GM18505 (cell line): ENCODE results near the gene CACNB2.

Experiments used
- ATAC-seq: cut with Tn5 transposase; IDR thresholded peaks from one replicate; pipeline ENCODE4 v1.9.1; 2021; ENCODE audit not compliant: unreplicated experiment
- POLR2A ChIP-seq: IDR thresholded peaks from 4 replicates; pipeline ENCODE4 v1.6.1; 2011; ENCODE audit warnings: borderline replicate concordance; ENCODE audit not compliant: insufficient read depth, insufficient read length; ENCODE audit errors: extremely low read depth

Gene CACNB2

DNA sequence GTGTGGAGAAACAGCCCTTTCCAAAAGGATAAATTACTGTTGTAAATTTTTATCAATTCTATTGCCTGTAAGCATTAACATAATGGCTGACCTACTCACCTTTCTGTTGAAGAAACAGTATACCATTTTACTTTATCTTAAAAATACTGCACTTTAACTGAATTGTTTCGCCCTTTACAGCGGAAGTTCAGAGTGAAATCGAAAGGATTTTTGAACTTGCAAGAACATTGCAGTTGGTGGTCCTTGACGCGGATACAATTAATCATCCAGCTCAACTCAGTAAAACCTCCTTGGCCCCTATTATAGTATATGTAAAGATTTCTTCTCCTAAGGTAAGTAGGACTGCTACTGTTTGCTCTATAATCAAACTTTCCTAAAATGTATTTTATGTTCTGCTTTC, 393.7 kb downstream of the CACNB2 start:
- no peak for TF ChIP-seq POLR2A
- no peak for ATAC-seq

GRCh38 chr10:18539335-18539734, 399.1 kb downstream of the CACNB2 start:
- no peak for ATAC-seq
- no peak for TF ChIP-seq POLR2A

GRCh38 chr10:18540195-18540594, 400.0 kb downstream of the CACNB2 start:
- TF ChIP-seq POLR2A = no peak
- no peak for ATAC-seq

DNA sequence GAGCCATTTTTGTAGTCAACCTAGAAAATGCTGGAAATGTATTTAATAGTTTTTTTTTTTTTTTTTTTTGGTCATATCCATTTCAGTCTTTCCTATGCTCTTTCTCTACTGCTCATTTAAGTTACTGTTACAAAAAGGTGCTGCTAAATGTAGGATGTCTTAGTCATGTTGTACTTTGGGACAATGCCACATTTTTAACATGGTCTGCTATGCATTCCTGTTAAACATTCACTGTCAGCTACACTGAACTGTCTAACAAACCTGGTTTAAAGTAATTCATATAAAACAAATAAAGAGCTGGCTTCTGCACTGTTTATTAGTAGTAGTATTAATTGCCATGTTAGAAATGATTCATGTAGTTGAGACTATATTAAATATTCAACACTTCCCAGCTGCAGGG, 402.6 kb downstream of the CACNB2 start:
- ATAC-seq = no peak
- no peak for TF ChIP-seq POLR2A

GRCh38 chr10:18545621-18546305, 405.5 kb downstream of the CACNB2 start:
- no peak for ATAC-seq
- no peak for TF ChIP-seq POLR2A

DNA sequence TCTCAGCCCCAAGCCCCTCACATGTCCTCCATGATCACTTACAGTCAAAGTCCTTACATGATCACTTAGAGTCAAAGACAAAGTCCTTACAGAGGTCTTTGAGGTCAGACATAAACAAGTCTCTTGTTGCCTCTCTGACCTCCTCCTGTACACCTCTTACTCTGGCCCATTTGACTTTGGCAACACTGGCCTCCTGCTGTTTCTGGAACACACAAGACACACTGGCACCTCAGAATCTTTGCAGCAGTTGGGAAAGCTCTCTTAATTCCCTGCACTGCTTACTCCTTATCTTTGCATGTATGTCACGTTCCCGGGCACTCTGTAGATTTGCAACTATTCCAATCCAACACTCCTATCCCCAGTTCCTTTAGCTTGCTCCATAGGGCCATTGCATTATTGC, 408.9 kb downstream of the CACNB2 start:
- ATAC-seq = no peak
- no peak for TF ChIP-seq POLR2A

DNA sequence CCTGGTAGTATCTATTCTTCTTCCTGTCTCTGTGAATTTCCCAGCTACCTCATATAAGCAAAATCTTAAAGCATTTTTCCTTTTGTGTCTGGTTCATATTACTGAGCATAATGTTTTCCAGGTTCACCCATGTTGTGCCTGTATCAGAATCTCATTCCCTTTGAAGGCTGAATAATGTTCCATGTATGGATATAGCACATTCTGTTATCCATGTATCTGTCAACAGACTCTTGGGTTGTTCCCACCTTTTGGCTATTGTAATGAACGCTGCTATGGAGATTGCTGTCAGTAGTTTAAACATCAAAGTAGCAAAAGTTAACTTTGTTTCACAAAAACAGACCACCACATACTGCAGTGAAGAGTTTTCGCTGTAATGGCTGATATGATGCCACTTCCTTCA, 411.2 kb downstream of the CACNB2 start:
- no peak for ATAC-seq
- TF ChIP-seq POLR2A = no peak

GRCh38 chr10:18554479-18554878, 414.3 kb downstream of the CACNB2 start:
- ATAC-seq = no peak
- TF ChIP-seq POLR2A = no peak

- no peak for ATAC-seq
- no peak for TF ChIP-seq POLR2A
These were observed 416.4 kb downstream of the CACNB2 start for GRCh38 chr10:18556522-18557147.

GRCh38 chr10:18557960-18558359, 417.7 kb downstream of the CACNB2 start:
- ATAC-seq = no peak
- TF ChIP-seq POLR2A = no peak

- no peak for TF ChIP-seq POLR2A
- ATAC-seq = no peak
These were observed 421.8 kb downstream of the CACNB2 start for GRCh38 chr10:18561861-18562551.

DNA sequence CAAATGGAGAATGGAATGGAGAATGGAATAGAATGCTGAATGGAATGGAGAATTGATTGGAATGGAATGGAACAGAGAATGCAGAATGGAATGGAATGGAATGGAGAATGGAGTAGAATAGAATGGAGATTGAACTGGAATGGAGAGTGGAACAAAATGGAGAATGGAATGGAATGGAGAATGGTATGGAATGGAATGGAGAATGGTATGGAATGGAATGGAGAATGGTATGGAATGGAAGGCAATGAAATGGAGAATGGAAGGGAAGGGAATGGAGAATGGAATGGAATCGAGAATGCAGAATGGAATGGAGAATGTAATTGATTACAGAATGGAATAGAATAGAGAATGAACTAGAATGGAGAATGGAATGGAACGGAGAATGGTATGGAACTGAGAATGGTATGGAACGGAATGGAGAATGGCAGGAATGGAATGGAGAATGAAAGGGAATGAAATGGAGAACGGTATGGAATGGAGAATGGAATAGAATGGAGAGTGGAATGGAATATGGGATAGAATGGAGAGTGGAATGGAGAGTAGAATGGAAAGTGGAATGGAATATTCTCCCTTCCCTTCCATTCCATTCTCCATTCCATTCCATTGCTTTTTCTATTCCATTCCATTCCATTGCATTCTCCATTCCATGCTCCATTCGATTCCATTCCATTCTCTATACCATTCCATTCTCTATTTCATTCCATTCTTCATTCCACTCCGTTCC, 422.9 kb downstream of the CACNB2 start:
- no peak for ATAC-seq
- TF ChIP-seq POLR2A = no peak

DNA sequence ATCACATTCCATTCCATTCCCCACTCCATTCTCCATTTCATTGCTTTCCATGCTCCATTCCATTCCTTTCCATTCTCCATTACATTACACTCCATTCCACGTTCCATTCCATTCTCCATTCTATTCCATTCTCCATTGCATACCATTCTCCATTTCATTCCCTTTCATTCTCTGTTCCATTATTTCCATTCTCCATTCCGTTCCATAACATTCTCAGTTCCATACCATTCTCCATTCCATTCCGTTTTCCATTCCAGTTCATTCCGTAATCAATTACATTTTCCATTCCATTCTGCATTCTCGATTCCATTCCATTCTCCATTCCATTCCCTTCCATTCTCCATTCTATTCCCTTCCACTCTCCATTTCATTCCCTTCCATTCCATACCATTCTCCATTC, 424.8 kb downstream of the CACNB2 start:
- no peak for ATAC-seq
- TF ChIP-seq POLR2A = no peak
